GM21423 (cell line): ENCODE results near the gene SESN1.

Experiments used
- ATAC-seq: cut with Tn5 transposase; IDR thresholded peaks from one replicate; pipeline ENCODE4 v1.9.1; 2021; ENCODE audit warnings: mild to moderate bottlenecking, moderate library complexity; ENCODE audit not compliant: unreplicated experiment

Gene SESN1

GRCh38 chr6:108942556-108943492, 151.8 kb downstream of the SESN1 start:
- no peak for ATAC-seq

GRCh38 chr6:108941859-108942258, 152.8 kb downstream of the SESN1 start:
- no peak for ATAC-seq

- ATAC-seq: no peak
Measured at GRCh38 chr6:108941281-108941680, 153.4 kb downstream of the SESN1 start.

GRCh38 chr6:108940741-108941140, 153.9 kb downstream of the SESN1 start:
- ATAC-seq: no peak

GRCh38 chr6:108937170-108937569, 157.5 kb downstream of the SESN1 start:
- no peak for ATAC-seq
